Measurements from ENCODE around the gene CRIM1.

DNA sequence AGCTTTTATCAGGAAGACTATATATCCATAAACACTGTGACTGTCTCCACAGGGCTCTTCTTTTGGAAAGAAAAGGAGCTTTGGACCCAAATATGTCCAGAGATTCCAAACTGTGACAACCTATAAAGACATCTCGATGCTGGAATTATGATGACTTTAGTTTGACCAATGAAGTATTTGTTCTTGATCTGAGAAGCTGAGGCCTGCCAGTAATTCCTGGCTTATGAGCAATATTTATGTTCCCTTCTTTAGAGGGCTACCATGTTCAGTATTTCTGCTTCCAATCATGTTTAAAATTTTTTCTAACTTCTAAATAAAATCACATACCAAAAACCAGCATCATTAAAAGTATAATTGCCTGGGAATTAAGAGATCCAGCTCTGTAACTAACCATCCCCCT is 201.3 kb downstream of the CRIM1 start:
- TF ChIP-seq, protein P1, sequence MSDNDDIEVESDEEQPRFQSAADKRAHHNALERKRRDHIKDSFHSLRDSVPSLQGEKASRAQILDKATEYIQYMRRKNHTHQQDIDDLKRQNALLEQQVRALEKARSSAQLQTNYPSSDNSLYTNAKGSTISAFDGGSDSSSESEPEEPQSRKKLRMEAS (IDR thresholded peaks at IDR 0.05): no peak
- TF ChIP-seq, protein P2, sequence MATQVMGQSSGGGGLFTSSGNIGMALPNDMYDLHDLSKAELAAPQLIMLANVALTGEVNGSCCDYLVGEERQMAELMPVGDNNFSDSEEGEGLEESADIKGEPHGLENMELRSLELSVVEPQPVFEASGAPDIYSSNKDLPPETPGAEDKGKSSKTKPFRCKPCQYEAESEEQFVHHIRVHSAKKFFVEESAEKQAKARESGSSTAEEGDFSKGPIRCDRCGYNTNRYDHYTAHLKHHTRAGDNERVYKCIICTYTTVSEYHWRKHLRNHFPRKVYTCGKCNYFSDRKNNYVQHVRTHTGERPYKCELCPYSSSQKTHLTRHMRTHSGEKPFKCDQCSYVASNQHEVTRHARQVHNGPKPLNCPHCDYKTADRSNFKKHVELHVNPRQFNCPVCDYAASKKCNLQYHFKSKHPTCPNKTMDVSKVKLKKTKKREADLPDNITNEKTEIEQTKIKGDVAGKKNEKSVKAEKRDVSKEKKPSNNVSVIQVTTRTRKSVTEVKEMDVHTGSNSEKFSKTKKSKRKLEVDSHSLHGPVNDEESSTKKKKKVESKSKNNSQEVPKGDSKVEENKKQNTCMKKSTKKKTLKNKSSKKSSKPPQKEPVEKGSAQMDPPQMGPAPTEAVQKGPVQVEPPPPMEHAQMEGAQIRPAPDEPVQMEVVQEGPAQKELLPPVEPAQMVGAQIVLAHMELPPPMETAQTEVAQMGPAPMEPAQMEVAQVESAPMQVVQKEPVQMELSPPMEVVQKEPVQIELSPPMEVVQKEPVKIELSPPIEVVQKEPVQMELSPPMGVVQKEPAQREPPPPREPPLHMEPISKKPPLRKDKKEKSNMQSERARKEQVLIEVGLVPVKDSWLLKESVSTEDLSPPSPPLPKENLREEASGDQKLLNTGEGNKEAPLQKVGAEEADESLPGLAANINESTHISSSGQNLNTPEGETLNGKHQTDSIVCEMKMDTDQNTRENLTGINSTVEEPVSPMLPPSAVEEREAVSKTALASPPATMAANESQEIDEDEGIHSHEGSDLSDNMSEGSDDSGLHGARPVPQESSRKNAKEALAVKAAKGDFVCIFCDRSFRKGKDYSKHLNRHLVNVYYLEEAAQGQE (IDR thresholded peaks at IDR 0.05): no peak
- TF ChIP-seq POLR2A (IDR thresholded peaks at IDR 0.05; ENCODE audit: low read length) (no peak), ZC3H11A (IDR thresholded peaks at IDR 0.05) (no peak), SMC3 (IDR thresholded peaks at IDR 0.05) (no peak), CHD2 (IDR thresholded peaks at IDR 0.05; ENCODE audit: low read length, partially characterized antibody) (no peak), RFX5 (IDR thresholded peaks at IDR 0.05) (no peak), FOXS1 (CRISPR knock-in tag; IDR thresholded peaks at IDR 0.05) (no peak), EHMT2 (IDR thresholded peaks at IDR 0.05; ENCODE audit: low read depth) (no peak)
- TF ChIP-seq, protein P3, sequence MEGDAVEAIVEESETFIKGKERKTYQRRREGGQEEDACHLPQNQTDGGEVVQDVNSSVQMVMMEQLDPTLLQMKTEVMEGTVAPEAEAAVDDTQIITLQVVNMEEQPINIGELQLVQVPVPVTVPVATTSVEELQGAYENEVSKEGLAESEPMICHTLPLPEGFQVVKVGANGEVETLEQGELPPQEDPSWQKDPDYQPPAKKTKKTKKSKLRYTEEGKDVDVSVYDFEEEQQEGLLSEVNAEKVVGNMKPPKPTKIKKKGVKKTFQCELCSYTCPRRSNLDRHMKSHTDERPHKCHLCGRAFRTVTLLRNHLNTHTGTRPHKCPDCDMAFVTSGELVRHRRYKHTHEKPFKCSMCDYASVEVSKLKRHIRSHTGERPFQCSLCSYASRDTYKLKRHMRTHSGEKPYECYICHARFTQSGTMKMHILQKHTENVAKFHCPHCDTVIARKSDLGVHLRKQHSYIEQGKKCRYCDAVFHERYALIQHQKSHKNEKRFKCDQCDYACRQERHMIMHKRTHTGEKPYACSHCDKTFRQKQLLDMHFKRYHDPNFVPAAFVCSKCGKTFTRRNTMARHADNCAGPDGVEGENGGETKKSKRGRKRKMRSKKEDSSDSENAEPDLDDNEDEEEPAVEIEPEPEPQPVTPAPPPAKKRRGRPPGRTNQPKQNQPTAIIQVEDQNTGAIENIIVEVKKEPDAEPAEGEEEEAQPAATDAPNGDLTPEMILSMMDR (IDR thresholded peaks at IDR 0.05): no peak
- TF ChIP-seq, protein P4, sequence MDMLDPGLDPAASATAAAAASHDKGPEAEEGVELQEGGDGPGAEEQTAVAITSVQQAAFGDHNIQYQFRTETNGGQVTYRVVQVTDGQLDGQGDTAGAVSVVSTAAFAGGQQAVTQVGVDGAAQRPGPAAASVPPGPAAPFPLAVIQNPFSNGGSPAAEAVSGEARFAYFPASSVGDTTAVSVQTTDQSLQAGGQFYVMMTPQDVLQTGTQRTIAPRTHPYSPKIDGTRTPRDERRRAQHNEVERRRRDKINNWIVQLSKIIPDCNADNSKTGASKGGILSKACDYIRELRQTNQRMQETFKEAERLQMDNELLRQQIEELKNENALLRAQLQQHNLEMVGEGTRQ (IDR thresholded peaks at IDR 0.05): no peak
- TF ChIP-seq, protein P5, sequence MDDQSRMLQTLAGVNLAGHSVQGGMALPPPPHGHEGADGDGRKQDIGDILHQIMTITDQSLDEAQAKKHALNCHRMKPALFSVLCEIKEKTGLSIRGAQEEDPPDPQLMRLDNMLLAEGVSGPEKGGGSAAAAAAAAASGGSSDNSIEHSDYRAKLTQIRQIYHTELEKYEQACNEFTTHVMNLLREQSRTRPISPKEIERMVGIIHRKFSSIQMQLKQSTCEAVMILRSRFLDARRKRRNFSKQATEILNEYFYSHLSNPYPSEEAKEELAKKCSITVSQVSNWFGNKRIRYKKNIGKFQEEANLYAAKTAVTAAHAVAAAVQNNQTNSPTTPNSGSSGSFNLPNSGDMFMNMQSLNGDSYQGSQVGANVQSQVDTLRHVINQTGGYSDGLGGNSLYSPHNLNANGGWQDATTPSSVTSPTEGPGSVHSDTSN (IDR thresholded peaks at IDR 0.05): no peak
- TF ChIP-seq, protein P6, sequence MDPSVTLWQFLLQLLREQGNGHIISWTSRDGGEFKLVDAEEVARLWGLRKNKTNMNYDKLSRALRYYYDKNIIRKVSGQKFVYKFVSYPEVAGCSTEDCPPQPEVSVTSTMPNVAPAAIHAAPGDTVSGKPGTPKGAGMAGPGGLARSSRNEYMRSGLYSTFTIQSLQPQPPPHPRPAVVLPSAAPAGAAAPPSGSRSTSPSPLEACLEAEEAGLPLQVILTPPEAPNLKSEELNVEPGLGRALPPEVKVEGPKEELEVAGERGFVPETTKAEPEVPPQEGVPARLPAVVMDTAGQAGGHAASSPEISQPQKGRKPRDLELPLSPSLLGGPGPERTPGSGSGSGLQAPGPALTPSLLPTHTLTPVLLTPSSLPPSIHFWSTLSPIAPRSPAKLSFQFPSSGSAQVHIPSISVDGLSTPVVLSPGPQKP (IDR thresholded peaks at IDR 0.05; ENCODE audit: low read depth, low read length): no peak
